Type B pancreatic cell (in vitro differentiated cells): ENCODE data around the gene GCH1. TPM values are rescaled to one million over a fixed set of nuclear protein-coding genes. Genes with fewer than 3 reads are reported as not detected.

Experiments
- DNase-seq: peaks from one replicate; pipeline ENCODE4 v3.0.0; 2021; ENCODE audit warnings: mixed read lengths; ENCODE audit not compliant: unreplicated experiment; ENCODE audit errors: extremely low spot score
- H3K27ac Mint-ChIP-seq: 2 replicates; pipeline ENCODE4 v1.8.0; 2021; ENCODE audit warnings: mild to moderate bottlenecking, mixed read lengths
- H3K27me3 Mint-ChIP-seq: 2 replicates; pipeline ENCODE4 v1.8.0; 2021; ENCODE audit warnings: mixed read lengths
- H3K36me3 Mint-ChIP-seq: 2 replicates; pipeline ENCODE4 v1.8.0; 2021; ENCODE audit warnings: mixed read lengths
- H3K4me1 Mint-ChIP-seq: one replicate; pipeline ENCODE4 v1.8.0; 2021; ENCODE audit warnings: mixed read lengths; ENCODE audit not compliant: unreplicated experiment
- H3K4me3 Mint-ChIP-seq: 2 replicates; pipeline ENCODE4 v1.8.0; 2021; ENCODE audit warnings: mild to moderate bottlenecking, mixed read lengths
- H3K9me3 Mint-ChIP-seq: 2 replicates; pipeline ENCODE4 v1.8.0; 2021; ENCODE audit warnings: mixed read lengths
- total RNA-seq: library from RNA; stranded (reverse); gene quantifications from 2 replicates; pipeline ENCODE4 v1.2.1, GENCODE V29; 2021; ENCODE audit warnings: low replicate concordance
- TF ChIP-seq, protein P1 (sequence below): fragments of 200-600 bp; sonication (generic); conservative IDR thresholded peaks from 2 replicates; pipeline ENCODE4 v1.5.0; 2021; ENCODE audit warnings: antibody characterized with exemption, mild to moderate bottlenecking

GCH1 gene
- total RNA-seq, 1 donor from 2014 or later, result 18.2 TPM

DNA sequence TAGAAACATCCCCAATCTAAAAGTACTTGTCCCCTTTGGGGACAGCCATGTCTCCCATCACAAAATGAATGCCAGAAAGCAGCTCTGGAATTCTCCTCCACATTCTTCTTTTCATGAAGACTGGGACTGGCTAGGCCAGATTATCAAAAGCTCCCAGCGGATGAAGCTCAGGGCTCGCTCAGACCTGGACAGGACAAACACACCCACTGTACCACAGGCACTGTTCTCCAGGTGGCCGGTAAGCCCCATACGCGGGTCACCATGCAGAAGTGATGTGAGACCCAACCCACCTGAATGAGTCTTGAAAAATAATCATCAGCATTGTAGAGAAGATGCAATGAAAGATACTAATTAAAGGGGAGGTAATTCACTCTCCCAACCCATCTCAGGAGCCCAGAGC is 85.1 kb downstream of the GCH1 start:
- TF ChIP-seq, protein P1, sequence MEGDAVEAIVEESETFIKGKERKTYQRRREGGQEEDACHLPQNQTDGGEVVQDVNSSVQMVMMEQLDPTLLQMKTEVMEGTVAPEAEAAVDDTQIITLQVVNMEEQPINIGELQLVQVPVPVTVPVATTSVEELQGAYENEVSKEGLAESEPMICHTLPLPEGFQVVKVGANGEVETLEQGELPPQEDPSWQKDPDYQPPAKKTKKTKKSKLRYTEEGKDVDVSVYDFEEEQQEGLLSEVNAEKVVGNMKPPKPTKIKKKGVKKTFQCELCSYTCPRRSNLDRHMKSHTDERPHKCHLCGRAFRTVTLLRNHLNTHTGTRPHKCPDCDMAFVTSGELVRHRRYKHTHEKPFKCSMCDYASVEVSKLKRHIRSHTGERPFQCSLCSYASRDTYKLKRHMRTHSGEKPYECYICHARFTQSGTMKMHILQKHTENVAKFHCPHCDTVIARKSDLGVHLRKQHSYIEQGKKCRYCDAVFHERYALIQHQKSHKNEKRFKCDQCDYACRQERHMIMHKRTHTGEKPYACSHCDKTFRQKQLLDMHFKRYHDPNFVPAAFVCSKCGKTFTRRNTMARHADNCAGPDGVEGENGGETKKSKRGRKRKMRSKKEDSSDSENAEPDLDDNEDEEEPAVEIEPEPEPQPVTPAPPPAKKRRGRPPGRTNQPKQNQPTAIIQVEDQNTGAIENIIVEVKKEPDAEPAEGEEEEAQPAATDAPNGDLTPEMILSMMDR, result no peak
- Mint-ChIP-seq H3K9me3 (no peaks in the 10 kb centered on the region), H3K27me3 (peaks cover 14% of the 10 kb centered on the region), H3K4me1 (peaks cover 30% of the 10 kb centered on the region), H3K36me3 (no peaks in the 10 kb centered on the region), H3K4me3 (no peak overlapping the region), H3K27ac (no peak overlapping the region)
- DNase-seq, result no peak

DNA sequence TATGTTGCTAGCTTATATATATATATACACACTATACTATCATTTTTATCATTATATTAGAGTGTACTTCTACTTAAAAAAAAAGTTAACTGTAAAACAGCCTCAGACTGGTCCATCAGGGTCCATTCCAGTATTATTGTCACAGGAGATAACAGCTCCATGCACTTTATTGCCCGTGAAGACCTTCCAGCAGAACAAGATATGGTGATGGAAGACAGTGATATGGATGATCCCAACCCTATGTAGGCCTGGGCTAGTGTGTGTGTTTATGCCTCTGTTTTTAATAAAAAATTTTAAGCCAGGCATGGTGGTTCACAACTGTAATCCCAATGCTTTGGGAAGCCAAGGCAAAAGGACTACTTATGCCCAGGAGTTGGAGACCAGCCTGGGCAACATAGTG is 86.2 kb downstream of the GCH1 start:
- Mint-ChIP-seq H3K27ac (no peak overlapping the region), H3K9me3 (no peaks in the 10 kb centered on the region), H3K4me1 (peaks cover 30% of the 10 kb centered on the region), H3K27me3 (peaks cover 18% of the 10 kb centered on the region), H3K36me3 (no peaks in the 10 kb centered on the region), H3K4me3 (no peak overlapping the region)
- TF ChIP-seq, protein P1, result no peak
- DNase-seq, result no peak

DNA sequence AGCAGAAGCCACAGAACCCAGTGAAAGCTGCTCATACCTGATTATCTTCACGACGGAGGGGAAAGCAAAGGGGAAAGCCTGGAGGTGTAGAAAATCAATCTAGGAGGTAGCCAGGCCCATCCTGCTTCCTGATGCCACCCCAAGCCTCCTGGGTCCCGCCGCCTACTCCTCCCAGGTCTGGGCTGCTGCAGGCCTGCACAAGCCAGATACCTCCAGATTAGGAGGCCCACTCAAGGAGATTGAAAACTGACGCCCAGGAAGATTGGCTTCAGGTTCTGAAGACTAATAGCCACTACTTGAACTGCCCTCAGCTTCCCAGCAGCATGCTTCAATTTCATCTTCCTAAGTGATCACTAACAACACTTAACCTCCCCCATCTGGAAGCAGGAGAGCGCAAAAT is 87.1 kb downstream of the GCH1 start:
- H3K4me3 Mint-ChIP-seq, result no peak overlapping the region
- H3K9me3 Mint-ChIP-seq, result no peaks in the 10 kb centered on the region
- TF ChIP-seq, protein P1, result no peak
- H3K27ac Mint-ChIP-seq, result no peak overlapping the region
- peaks cover 24% of the 10 kb centered on the region for H3K27me3 Mint-ChIP-seq
- H3K36me3 Mint-ChIP-seq, result no peaks in the 10 kb centered on the region
- no peak for DNase-seq
- H3K4me1 Mint-ChIP-seq, result peaks cover 30% of the 10 kb centered on the region

DNA sequence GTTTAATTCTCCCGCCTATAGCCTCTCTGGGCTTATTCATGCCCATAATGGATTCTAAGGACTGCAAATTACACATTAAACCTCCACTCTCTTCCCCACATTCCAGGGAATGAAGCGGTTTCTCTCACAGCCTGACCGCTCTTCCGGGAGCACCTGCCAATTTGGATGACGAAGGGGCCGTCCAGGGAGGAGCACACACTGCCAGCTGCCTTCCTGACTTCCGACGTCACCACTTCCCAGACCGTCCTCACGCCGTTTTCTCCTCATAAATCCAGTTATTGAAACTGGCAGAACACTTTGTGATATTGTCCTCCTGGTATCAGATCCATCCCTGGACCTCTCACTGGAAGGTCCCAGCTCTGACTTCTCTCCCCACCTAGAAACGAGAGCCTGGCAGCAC is 87.6 kb downstream of the GCH1 start:
- no peak for DNase-seq
- Mint-ChIP-seq H3K9me3 (no peaks in the 10 kb centered on the region), H3K4me3 (no peak overlapping the region), H3K4me1 (peaks cover 30% of the 10 kb centered on the region), H3K27ac (no peak overlapping the region), H3K27me3 (peaks cover 19% of the 10 kb centered on the region), H3K36me3 (no peaks in the 10 kb centered on the region)
- TF ChIP-seq, protein P1, result no peak

DNA sequence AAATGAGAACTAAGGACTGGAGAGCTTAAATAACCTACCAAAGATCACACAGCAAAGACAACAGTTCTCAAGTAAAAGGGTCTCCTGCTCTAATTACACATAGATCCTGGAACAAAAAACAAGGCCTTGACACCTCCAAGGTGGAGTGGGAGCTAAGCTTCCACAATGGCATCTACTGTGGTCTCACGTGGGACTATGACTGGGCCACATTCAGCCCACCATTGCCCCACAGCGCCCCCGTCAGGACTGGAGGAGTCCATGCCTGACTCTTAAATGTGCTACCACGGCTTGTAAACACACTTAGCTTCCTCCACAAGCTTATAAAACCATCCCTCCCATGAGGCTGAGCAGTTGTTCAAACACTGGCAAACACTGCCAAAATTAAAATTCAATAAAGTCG is 88.5 kb downstream of the GCH1 start:
- Mint-ChIP-seq H3K27me3 (peaks cover 13% of the 10 kb centered on the region), H3K4me1 (peaks cover 21% of the 10 kb centered on the region), H3K27ac (no peak overlapping the region), H3K36me3 (no peaks in the 10 kb centered on the region), H3K4me3 (no peak overlapping the region), H3K9me3 (no peaks in the 10 kb centered on the region)
- DNase-seq, result no peak
- TF ChIP-seq, protein P1, result peak; percentile 27

DNA sequence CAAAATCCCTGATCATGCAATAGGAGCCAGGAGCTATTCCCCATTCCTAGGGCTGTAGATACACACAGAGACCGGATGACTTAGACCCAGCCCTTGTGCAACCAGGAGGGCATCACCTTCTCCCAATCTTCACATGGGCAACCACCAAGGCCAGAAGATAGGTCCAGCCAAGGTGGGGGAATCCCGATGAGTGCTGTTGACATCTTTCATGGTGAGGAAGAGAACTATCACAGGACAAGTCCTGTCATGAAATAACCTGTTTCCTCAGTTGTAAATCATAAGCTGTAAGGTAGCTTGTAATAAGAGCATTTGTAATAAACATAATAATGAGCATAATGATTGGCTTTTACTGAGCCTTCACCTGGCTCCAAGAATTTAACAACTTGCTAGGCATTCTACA is 89.5 kb downstream of the GCH1 start:
- no peaks in the 10 kb centered on the region for H3K36me3 Mint-ChIP-seq
- H3K4me3 Mint-ChIP-seq, result no peak overlapping the region
- H3K4me1 Mint-ChIP-seq, result peaks cover 12% of the 10 kb centered on the region
- H3K27ac Mint-ChIP-seq, result no peak overlapping the region
- H3K27me3 Mint-ChIP-seq, result peaks cover 13% of the 10 kb centered on the region
- TF ChIP-seq, protein P1, result no peak
- no peaks in the 10 kb centered on the region for H3K9me3 Mint-ChIP-seq
- DNase-seq, result no peak
